Posterior cingulate gyrus (tissue), 11 donors: ENCODE measurements around the gene MLLT3.
"Not testable (repeated sequence)": the region's sequence is repeated elsewhere in the genome, so short reads cannot be mapped to it uniquely, and the experiment has no call there.

Experiments used
- DNase-seq, 10 donors: peaks; one replicate each; pipeline versions ENCODE4 v3.0.0 to v3.0.0-alpha.2; 2020 to 2021; ENCODE audit warnings: mixed read lengths in 3 of 10
- intact Hi-C: fragments of 100-400 bp; cut with DNase I; formaldehyde crosslinking; loops from one replicate; pipeline ENCODE4 v1.15.1; 2023

Gene MLLT3

GRCh38 chr9:20622330-20623020, at the start of gene MLLT3:
Gene MLLT3, minus strand, starts transcription at chr9:20622499.
- intact Hi-C loops = loop anchor here (5.0 to 10.0 kb wide), 5 partner anchors 60 to 695 kb away; partner anchors contain the start of gene FOCAD
- peak; percentile 93 to 99 (median 96) for DNase-seq

GRCh38 chr9:20671635-20672034, 49.3 kb upstream of the MLLT3 start:
- intact Hi-C loops = no loop called here
- no peak for DNase-seq

GRCh38 chr9:20670395-20670794, 48.1 kb upstream of the MLLT3 start:
- intact Hi-C loops = no loop called here
- no peak for DNase-seq

GRCh38 chr9:20664501-20664900, 42.2 kb upstream of the MLLT3 start:
- intact Hi-C loops = no loop called here
- no peak for DNase-seq

GRCh38 chr9:20663133-20663532, 40.8 kb upstream of the MLLT3 start:
- intact Hi-C loops = no loop called here
- DNase-seq = no peak

GRCh38 chr9:20662156-20662555, 39.9 kb upstream of the MLLT3 start:
- intact Hi-C loops = no loop called here
- no peak for DNase-seq

GRCh38 chr9:20659474-20659967, 37.2 kb upstream of the MLLT3 start:
- DNase-seq = no peak
- intact Hi-C loops = no loop called here

GRCh38 chr9:20658677-20659473, 36.6 kb upstream of the MLLT3 start:
- intact Hi-C loops = no loop called here
- no peak for DNase-seq

GRCh38 chr9:20658246-20658667, 36.0 kb upstream of the MLLT3 start:
- intact Hi-C loops = not testable (repeated sequence)
- peak in 2 of 10 donors; percentile 71 to 80 for DNase-seq

- intact Hi-C loops = no loop called here
- no peak for DNase-seq
Measured at GRCh38 chr9:20651939-20652338, 29.6 kb upstream of the MLLT3 start.

GRCh38 chr9:20650750-20651299, 28.5 kb upstream of the MLLT3 start:
- DNase-seq = no peak
- intact Hi-C loops = no loop called here

- no peak for DNase-seq
- intact Hi-C loops = no loop called here
Measured at GRCh38 chr9:20650313-20650712, 28.0 kb upstream of the MLLT3 start.

- intact Hi-C loops = no loop called here
- DNase-seq = no peak
Measured at GRCh38 chr9:20649381-20649780, 27.1 kb upstream of the MLLT3 start.

GRCh38 chr9:20646656-20647055, 24.4 kb upstream of the MLLT3 start:
- intact Hi-C loops = no loop called here

GRCh38 chr9:20643660-20644059, 21.4 kb upstream of the MLLT3 start:
- intact Hi-C loops = no loop called here

More at GRCh38 chr9:20646656-20647055, 24.4 kb upstream of the MLLT3 start:
- DNase-seq = no peak

GRCh38 chr9:20642045-20642444, 19.7 kb upstream of the MLLT3 start:
- intact Hi-C loops = no loop called here
- no peak for DNase-seq

More at GRCh38 chr9:20643660-20644059, 21.4 kb upstream of the MLLT3 start:
- DNase-seq = no peak

- intact Hi-C loops = no loop called here
- DNase-seq = peak; percentile 53 to 95 (median 80)
Measured at GRCh38 chr9:20640331-20641187, 18.3 kb upstream of the MLLT3 start.

GRCh38 chr9:20636888-20637440, 14.7 kb upstream of the MLLT3 start:
- DNase-seq = no peak

GRCh38 chr9:20634895-20635294, 12.6 kb upstream of the MLLT3 start:
- intact Hi-C loops = no loop called here
- DNase-seq = no peak

More at GRCh38 chr9:20636888-20637440, 14.7 kb upstream of the MLLT3 start:
- intact Hi-C loops = no loop called here

- intact Hi-C loops = no loop called here
- no peak for DNase-seq
Measured at GRCh38 chr9:20632705-20633104, 10.4 kb upstream of the MLLT3 start.
